ENCODE measurements around the gene GRXCR1. TPM values are rescaled to one million over a fixed set of nuclear protein-coding genes. Genes with fewer than 3 reads are reported as not detected.

GRXCR1 gene
- total and polyA plus RNA-seq, 2 of the 13 experiments (the other 11 are each of a cell fraction or from before 2014, with no cell fraction given): not detected

- no peaks in the 10 kb centered on the region for H3K79me2 ChIP-seq (ENCODE audit: insufficient read depth, low read length)
- BruUV-seq (replicated peaks): no TSS peak
- intact Hi-C loops (cut with micrococcal nuclease; ENCODE audit: unreplicated experiment): loop anchor here (1.0 to 2.0 kb wide), 3 partner anchors 1429 to 1633 kb away; no protein-coding TSS in a partner anchor
- H3K27ac ChIP-seq (ENCODE audit: extremely low read length, insufficient read depth, low read length): no peak overlapping the region
- H3K9ac ChIP-seq (ENCODE audit: insufficient read depth, low read depth, low read length): no peak overlapping the region
- no peaks in the 10 kb centered on the region for H3K36me3 ChIP-seq (replicated peaks in 1 of 2; ENCODE audit: control insufficient read depth in 1 of 2, insufficient read depth in 2 of 2, low read length in 2 of 2)
- peak; percentile 78 for ATAC-seq
- peak; percentile 12 for FAIRE-seq
- peak; percentile 12 for DNase-seq (ENCODE audit: low spot score)
- no peaks in the 10 kb centered on the region for H4K20me1 ChIP-seq (ENCODE audit: insufficient read depth, low read length)
- 18% methylated on average over 6 of the region's 6 CpGs for WGBS (ENCODE audit: low lambda C conversion rate)
- H3K27me3 ChIP-seq (ENCODE audit: control insufficient read depth in 1 of 2, insufficient read depth in 2 of 2, low read length in 2 of 2): no peaks in the 10 kb centered on the region
- in situ Hi-C loops (cut with HindIII; ENCODE audit: extremely low pct_ligation_motif_present, low pct_unique_long_range_greater_than_20kb): loop anchor here (25.0 kb wide), 1 partner anchor 1642 kb away; no protein-coding TSS in a partner anchor
- no peak overlapping the region for H3K4me3 ChIP-seq (replicated peaks in 1 of 3; ENCODE audit: insufficient read depth in 1 of 3, low read depth in 2 of 3, low read length in 3 of 3)
- H3K4me1 ChIP-seq (ENCODE audit: insufficient read depth, low read length): no peaks in the 10 kb centered on the region
- ChIA-PET POLR2A (no interaction called here), CTCF (ENCODE audit: low intra/inter-chr PET ratio, low total read pairs) (interaction anchor here (1.3 kb wide), 1 partner anchor 1499 kb away, joined by 3 read pairs; no protein-coding TSS in a partner anchor)
- no peak for TF ChIP-seq HHEX (CRISPR knock-in tag; IDR thresholded peaks at IDR 0.05)
- peak; percentile 76 for TF ChIP-seq CEBPG (CRISPR knock-in tag; IDR thresholded peaks at IDR 0.05)
- peak; percentile 78 for TF ChIP-seq MIXL1 (CRISPR knock-in tag; IDR thresholded peaks at IDR 0.05)
- peak; percentile 54 for TF ChIP-seq SMC3 (IDR thresholded peaks at IDR 0.05; ENCODE audit: low read length)
- peak; percentile 75 for TF ChIP-seq CTCF (CRISPR knock-in tag; IDR thresholded peaks at IDR 0.05)
- no peak for TF ChIP-seq ZFAT (CRISPR knock-in tag; conservative IDR thresholded peaks at IDR 0.05)
- TF ChIP-seq CEBPB (IDR thresholded peaks at IDR 0.05; ENCODE audit: borderline replicate concordance, low read depth, low read length): peak; percentile 84
- TF ChIP-seq ZBTB2 (CRISPR knock-in tag; IDR thresholded peaks at IDR 0.05; ENCODE audit: low read depth): no peak
- TF ChIP-seq ZNF546 (CRISPR knock-in tag; conservative IDR thresholded peaks at IDR 0.05): no peak
- TF ChIP-seq ZNF451 (CRISPR knock-in tag; IDR thresholded peaks at IDR 0.05): no peak
- no peak for TF ChIP-seq MXD3 (CRISPR knock-in tag; IDR thresholded peaks at IDR 0.05)
- TF ChIP-seq STAG1 (CRISPR knock-in tag; IDR thresholded peaks at IDR 0.05): peak; percentile 84
- peak; percentile 50; the same call in 1 of the 2 replicates for TF ChIP-seq RAD21 (CRISPR knock-in tag; IDR thresholded peaks at IDR 0.05)
- H3K9me3 ChIP-seq (ENCODE audit: low read length): no peaks in the 10 kb centered on the region
- H3K4me2 ChIP-seq (ENCODE audit: low read depth, low read length): no peak overlapping the region
- no peak overlapping the region for H2AFZ ChIP-seq (ENCODE audit: low read length)
These were observed 102.9 kb downstream of the GRXCR1 start for GRCh38 chr4:42995343-42995944.

Measured in HepG2 (cell line).